A549 (cell line): ENCODE results near the gene ITCH.

Experiments used
- BHLHE40 ChIP-seq: IDR thresholded peaks from 2 replicates; pipeline ENCODE4 v1.6.1; 2012; ENCODE audit warnings: low read depth, low read length, inconsistent platforms
- CEBPB ChIP-seq, 2 experiments: fragments of >200 bp in 1 of 2; sonication (Bioruptor Twin) in 1 of 2; formaldehyde crosslinking in 1 of 2; IDR thresholded peaks; 2 replicates each; pipeline ENCODE4 v1.6.1; 2012 to 2016
- CHD2 ChIP-seq: fragments of 150-350 bp; IDR thresholded peaks from 2 replicates; pipeline ENCODE4 v1.6.1; 2014; ENCODE audit warnings: low read length; ENCODE audit not compliant: partially characterized antibody
- CTCF ChIP-seq: fragments of >200 bp; sonication (Bioruptor Twin); formaldehyde crosslinking; IDR thresholded peaks from 3 replicates; pipeline ENCODE4 v1.5.1; 2016
- EHMT2 ChIP-seq: fragments of 200-600 bp; sonication (generic); IDR thresholded peaks from 2 replicates; pipeline ENCODE4 v1.6.1; 2016; ENCODE audit warnings: antibody characterized with exemption, low read depth, mild to moderate bottlenecking, moderate library complexity
- JUNB ChIP-seq: fragments of >200 bp; sonication (Bioruptor Twin); formaldehyde crosslinking; IDR thresholded peaks from 2 replicates; pipeline ENCODE4 v1.6.1; 2016
- MAZ ChIP-seq: fragments of 150-350 bp; IDR thresholded peaks from 2 replicates; pipeline ENCODE4 v1.6.1; 2014; ENCODE audit warnings: antibody characterized with exemption, low read depth, low read length, borderline replicate concordance
- POLR2A ChIP-seq: IDR thresholded peaks from 2 replicates; pipeline ENCODE4 v1.6.1; 2012; ENCODE audit warnings: mild to moderate bottlenecking, low read length
- TFCP2L1 ChIP-seq: fragments of 250-450 bp; sonication (Bioruptor Pico); IDR thresholded peaks from 2 replicates; pipeline ENCODE4 v1.5.0; 2021; ENCODE audit warnings: mild to moderate bottlenecking

GRCh38 chr20:34322267-34323105 is 40.6 kb upstream of the ITCH start:
- TF ChIP-seq CHD2 = no peak
- TF ChIP-seq BHLHE40 = no peak
- TF ChIP-seq CTCF = no peak
- TF ChIP-seq MAZ = no peak
- no peak for TF ChIP-seq JUNB
- no peak for TF ChIP-seq CEBPB (IDR thresholded peaks at IDR 0.05)
- no peak for TF ChIP-seq EHMT2
- TF ChIP-seq POLR2A = no peak
- TF ChIP-seq TFCP2L1 (CRISPR knock-in tag) = no peak
